SIG-M5 (cell line): ENCODE measurements around the gene CHCHD1.
"Not testable (repeated sequence)": the region's sequence is repeated elsewhere in the genome, so short reads cannot be mapped to it uniquely, and the experiment has no call there.

ENCODE experiments used
- DNase-seq: peaks from one replicate; lab custom pipeline; 2025; lab: John Stamatoyannopoulos, UW

Gene CHCHD1

DNA sequence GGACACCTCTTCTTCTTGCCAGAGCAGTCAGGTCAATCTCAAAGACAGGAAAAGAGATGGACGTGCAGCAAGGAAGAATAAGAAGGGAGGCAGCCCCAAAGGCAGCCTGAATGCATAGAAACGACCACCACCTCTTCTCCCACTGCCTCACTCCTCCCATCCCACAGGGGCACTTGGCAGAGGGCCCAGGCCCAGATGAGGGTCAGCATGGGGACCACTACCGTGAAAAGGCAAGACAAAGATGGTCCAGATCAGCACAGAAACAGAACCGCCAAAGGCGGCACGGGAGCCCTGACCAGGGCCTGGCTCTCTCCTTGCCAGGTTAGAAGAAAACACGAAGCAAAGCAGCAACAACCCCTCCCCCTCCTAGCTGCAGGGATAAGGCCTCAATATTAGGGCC is 31.5 kb downstream of the CHCHD1 start:
- DNase-seq, result no peak

DNA sequence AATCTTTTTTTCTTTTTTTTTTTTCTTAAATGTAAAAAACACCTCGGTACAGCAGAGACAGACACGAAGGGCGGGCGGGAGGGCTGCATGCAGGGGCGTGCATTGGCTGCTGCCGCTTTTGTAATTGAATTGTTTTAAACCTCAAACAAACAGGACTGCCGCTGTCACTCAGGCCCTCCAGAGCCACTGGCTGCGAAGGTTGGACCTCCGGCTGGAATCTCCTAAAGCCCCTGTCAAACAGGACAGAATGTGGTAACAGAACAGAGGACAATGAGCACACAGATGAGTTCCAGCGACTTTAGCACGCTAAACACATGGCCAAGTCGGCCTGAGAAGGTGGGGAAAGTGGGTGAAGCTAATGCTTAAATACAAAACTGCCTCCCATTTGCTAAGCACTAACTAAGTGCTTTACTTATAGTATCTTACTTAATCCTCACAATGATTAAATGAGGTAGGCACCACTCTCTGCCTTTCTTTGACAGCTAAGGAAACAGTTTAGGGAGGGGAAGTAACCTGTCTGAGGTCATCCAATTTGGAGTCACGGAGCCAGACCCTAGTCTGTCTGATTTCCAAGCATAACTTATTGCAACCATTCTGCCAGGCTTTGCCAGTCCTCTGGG is 32.5 kb downstream of the CHCHD1 start:
- DNase-seq, result no peak

DNA sequence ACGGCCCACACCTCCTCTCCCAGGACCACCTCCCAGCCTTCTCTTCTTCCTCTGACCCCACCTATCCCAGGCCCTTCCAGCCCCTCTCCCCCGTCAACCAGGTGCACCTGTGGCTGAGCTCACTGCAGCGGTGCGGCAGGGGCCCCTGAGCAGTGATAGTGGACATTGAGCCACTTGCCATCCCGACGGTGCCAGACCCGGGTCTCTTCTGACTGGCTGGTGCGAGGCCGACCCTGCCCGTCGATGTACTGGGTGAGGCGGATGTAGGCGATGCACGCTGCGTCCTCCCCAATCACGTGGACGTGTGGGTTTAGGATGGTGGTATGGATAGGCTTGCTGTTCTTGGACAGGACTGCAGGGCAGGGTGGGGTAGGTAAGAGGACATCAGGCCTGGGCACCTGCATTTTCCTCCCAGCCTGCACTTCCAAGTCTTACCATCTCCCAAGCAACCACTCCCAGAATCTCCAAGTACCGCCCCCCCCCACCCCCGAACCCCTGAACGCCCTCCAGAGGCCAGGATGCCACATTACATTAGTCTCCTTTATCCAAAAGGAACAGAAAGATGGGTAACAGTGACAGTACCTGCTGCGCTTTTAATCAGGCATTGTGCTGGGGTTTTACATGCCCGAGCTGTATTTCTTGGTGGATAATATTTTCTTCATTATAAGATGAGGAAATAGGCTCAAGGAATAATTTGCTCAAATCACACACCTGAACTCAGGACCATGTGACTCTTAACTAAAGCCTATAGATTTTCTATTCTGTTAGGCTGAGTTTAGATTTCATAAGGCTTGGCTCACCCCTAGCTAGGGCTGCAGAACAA is 33.3 kb downstream of the CHCHD1 start:
- DNase-seq, result no peak

DNA sequence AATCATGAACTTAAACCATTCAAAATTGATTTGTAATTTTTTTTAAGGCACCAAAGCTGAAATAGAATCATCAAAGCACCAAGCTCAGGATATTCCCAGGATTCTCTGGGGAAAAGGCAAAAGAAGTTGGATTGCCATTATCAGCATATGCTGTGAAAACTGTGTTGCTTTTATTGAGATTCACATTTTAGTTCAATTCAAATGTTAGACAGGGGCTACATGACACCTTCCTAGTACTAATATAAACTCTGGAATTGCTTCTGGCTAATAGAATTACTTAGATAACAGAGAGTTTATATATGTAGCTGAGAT is 33.8 kb downstream of the CHCHD1 start:
- no peak for DNase-seq

DNA sequence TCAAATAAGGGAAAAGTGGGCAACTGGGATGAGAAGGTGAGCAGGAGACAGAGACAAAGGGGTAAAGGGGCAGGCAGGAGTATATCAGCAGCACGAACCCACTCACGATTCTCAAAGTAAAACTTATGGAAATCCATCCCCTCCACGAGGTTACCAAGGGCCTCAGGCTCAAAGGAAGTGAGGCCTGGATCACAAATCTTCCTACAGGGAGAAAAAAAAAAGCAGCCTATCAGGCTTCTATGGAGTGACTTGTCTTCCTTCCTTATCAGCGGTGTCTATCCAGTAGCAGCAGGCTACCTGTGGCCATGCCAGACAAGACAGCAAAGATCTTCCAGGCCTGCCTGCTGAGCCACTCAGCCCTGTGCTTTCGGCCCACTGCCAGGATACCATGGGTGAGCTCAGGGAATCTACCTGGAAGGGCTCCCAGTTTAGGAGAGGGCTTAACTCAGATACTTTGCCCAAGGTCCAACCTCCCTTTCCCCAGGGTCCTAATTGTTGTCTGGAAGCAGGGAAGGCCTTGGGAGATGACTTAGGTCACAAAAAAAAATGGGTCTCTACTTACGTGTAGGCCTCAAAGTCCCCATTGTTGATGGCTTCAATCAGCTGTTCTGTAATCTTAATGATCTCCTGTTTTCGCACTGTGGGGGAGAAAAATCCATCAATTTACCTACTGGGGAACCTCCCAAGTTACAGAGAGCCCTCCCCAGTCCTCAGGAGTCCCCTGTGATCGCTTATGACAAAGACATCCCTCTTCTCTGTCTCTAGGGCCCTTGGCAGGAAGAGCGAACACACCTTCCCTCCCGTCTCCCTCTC is 35.3 kb downstream of the CHCHD1 start:
- no peak for DNase-seq

DNA sequence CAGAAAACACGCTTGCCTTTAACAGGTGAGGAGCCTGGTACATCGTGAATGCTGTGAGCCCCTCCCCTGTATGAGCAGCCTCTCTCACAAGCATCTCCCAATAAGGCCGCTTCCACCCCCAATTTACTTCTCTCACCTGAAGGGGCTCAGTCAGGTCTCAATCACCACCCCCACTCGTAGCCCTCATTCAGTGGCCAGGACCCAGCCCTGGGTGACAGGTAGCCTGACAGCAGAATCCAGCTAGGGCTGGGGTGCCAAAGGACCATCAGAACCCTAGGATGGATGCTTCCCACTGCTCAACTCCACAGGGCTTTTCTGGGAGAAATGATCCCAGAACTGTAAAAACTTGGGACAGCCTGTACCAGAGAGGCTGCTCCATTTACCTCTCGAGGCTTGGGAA is 36.0 kb downstream of the CHCHD1 start:
- no peak for DNase-seq

DNA sequence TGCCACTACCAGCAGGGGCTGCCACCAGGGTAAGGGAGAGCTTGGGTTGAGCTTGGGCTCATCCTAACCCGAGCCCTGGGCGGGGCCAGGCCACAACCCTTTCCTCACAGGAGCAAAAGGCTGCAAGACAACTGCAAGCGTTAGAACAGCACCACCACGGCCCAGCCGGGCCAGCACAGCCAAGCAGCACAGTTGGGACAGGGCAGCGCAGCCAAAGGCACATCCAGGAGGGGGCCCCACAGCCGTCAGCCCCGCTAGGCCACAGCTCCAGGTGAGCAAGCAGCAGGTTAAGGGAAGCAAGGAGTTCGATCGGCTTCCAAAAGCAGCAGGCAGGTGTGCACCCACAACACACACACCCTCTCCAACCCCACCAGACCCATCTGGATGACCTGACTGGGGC is 36.6 kb downstream of the CHCHD1 start:
- no peak for DNase-seq

DNA sequence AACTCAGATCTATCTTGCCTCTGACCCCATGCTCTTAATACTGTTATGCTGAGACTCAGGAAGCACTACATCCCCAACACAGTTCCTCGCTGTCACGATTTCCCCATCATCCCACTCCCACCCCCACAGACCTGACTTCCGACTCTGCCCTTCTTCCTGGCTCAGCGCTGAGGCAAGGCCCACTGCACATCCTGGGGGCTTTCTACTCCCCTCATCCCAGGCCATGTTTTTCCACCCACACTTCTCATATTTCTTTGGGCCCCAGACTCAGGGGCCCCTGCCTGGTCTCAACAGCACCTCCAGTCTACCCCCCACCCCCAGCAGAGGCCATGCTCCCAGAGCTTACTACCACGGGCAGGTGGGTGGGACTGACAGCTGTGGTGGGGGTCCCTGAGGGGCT is 37.2 kb downstream of the CHCHD1 start:
- DNase-seq, result no peak

DNA sequence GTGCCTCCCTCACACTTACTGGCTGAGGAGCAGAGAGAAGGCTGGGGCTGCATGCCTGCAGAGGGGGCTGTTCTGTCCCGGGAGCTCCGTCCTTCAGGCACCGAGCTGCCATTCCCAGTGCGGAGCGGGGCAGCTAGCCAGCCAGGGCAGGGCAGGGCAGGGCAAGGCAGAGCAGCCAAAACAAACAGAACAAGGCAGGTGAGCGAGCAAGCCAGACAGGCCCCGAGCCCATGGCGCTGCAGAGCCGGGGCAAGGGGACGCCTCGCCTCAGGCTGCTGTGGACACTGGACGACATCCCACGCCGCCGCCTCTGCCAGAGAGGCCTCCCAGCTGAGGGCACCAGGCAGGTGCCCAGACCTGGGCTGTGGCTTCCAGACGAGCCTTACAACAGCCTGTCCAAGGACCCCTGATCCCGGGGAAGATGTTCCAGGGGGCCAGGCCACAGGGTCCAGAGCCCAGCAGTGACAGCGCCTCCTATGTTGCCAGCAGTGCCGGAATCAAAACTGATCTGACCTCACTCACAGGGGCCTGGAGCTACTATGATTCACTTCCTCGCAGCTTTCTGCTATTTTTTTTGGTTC is 37.8 kb downstream of the CHCHD1 start:
- DNase-seq, result no peak

DNA sequence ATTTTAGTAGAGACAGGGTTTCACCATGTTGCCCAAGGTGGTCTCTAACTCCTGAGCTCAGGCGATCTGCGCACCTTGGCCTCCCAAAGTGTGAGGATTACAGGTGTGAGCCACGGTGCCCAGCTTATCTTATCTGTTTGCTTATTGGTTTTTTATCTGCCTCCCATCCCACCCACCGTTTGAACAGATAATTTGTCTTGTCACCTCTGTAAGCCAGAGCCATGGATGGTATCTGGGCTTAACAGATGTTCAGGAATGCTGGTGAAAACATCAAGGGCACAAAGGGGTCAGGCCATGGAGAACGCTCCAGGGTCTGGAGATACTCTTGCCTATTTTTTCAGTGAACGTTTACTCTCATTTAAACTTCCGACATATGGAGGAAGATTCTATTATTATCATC is 41.5 kb downstream of the CHCHD1 start:
- DNase-seq, result no peak

DNA sequence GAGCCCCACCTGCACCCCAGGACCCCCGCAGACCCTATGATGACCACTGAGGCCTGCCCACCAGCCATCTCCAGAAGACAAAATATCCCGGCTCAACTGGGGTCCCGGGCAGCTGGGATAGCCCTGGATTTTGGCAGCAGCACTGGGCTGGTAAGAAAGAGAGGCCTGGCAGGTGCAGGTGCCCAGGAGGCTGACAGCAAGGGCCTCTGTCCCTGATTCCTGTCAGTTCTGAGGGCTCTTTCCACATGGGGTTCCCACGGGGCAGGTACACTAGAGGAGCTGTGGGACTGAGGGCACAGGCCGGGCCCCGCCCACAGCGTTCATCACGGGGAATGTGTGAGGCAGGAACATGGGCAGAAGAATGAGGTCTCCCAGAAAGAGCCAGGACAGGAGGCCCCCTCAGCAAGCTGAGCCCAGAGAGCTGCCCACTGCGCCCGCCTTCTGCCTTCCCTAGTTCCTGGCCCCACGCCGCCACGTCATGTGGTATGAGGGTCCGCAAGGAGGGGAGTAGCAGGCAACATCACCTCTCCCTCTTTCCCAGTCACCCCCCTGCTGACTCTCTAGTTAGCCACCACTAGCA is 42.4 kb downstream of the CHCHD1 start:
- DNase-seq, result no peak

DNA sequence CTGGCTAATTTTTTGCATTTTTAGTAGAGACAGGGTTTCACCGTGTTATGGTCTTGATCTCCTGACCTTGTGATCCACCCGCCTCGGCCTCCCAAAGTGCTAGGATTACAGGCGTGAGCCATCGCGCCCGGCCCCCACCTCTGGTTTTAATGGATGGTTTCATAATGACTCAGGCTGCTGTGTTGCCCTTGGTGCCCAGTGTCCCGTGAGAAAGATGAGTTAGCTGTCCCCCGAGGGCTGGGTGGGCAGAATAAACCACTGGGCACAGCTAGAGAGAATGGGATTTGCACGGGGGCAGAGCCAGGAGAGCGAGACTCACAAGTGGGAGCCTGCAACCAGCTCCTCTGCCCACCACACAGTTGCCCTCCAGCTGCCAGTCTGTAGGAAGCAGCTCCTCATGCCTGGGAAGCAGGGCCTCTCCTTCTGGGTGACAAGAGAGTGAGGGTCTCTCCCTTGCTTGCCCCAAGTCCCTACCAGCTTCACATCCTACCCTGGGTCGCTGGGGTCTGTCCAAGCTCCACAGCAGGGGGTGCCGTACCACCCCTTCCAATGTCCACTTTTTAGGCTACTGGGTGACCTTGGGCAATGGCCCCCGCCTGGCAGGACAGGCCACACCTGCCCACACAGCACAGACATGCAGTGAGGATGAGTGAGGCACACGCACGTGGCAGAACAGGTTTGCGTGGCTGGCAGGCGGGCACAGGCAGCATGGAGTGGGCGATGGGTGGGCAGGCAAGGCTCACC is 45.7 kb downstream of the CHCHD1 start:
- DNase-seq, result no peak

DNA sequence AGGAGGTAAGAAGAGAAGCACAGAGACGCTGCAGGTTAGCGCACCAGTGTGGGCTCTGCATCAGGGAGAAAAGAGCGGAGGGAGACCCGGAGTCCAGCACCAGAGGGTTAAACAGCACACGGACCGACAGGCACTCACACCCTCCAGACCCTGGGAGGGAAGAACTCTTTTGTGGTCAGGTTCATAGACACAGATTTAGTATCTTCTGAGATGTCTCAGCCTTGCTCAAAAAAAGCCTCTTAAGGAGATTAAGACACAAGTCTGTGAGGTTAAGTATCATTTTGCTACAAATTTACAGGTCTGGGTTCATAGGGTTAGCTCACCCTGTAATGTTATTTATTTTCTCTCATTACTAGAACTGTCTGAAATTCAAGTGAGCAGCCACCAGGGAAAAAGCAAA is 46.3 kb downstream of the CHCHD1 start:
- no peak for DNase-seq

DNA sequence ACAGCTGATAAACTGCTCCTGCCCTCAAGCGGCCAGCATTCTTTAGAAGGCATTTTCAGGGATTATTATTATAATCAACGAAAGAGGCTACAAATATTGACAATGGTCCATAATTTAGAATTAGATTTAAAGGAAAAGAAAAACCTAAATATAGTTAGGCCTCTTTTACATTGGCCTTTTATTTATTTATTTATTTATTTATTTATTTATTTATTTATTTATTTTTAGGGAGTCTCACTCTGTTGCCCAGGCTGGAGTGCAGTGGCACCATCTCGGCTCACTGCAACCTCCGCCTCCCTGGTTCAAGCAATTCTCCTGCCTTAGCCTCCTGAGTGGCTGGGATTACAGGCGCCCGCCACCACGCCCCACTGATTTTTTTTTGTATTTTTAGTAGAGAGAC is 47.2 kb downstream of the CHCHD1 start:
- not testable (repeated sequence) for DNase-seq
